GM12872 (cell line): Measurements from ENCODE around the gene ZC3H6.

Experiments
- TF ChIP-seq, protein P1 (sequence below): IDR thresholded peaks from 3 replicates; pipeline ENCODE4 v1.5.1; 2011; ENCODE audit warnings: low read depth, mild to moderate bottlenecking, low read length, moderate library complexity; ENCODE audit not compliant: insufficient read depth

The ZC3H6 gene, protein sequence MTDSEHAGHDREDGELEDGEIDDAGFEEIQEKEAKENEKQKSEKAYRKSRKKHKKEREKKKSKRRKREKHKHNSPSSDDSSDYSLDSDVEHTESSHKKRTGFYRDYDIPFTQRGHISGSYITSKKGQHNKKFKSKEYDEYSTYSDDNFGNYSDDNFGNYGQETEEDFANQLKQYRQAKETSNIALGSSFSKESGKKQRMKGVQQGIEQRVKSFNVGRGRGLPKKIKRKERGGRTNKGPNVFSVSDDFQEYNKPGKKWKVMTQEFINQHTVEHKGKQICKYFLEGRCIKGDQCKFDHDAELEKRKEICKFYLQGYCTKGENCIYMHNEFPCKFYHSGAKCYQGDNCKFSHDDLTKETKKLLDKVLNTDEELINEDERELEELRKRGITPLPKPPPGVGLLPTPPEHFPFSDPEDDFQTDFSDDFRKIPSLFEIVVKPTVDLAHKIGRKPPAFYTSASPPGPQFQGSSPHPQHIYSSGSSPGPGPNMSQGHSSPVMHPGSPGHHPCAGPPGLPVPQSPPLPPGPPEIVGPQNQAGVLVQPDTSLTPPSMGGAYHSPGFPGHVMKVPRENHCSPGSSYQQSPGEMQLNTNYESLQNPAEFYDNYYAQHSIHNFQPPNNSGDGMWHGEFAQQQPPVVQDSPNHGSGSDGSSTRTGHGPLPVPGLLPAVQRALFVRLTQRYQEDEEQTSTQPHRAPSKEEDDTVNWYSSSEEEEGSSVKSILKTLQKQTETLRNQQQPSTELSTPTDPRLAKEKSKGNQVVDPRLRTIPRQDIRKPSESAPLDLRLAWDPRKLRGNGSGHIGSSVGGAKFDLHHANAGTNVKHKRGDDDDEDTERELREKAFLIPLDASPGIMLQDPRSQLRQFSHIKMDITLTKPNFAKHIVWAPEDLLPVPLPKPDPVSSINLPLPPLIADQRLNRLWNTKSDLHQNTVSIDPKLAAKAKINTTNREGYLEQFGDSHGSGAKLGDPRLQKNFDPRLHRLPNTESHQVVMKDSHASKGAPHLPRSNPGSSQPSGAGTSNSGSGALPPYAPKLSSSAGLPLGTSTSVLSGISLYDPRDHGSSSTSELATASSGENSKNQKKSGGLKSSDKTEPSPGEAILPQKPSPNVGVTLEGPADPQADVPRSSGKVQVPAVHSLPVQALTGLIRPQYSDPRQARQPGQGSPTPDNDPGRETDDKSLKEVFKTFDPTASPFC

DNA sequence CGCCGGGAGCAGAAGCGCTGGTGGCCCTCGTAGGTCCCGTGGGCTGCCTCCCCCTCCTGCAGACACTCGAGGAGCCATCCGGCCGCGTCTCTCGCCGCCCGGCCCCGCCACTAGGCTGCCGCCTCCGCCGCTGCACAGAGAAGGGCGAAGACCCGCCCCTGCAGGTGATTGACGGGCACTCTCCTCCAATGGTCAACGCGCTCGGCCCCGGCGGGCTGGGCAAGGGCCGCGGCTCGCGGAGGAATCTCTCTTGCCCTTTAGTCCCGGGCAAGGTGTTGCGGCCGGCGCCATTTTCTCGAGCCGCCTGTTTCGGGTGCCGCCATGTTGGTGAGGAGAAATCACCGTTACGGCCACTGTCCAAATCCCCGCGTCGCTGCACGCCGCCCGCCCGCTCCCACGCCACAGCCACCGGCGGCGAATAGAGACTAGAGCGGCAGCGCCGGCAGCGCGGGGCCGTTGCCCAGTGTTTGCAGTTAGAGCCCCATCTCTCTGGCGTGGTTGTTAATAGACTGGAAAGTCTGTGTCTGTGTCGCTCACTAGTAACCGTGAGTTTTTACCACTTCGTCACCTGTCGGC is at the start of gene ZC3H6:
ZC3H6 (plus strand) TSS at position 287 of the 576 bp plus-strand sequence. CDS start 398 bp downstream, outside the sequence.
- TF ChIP-seq, protein P1, sequence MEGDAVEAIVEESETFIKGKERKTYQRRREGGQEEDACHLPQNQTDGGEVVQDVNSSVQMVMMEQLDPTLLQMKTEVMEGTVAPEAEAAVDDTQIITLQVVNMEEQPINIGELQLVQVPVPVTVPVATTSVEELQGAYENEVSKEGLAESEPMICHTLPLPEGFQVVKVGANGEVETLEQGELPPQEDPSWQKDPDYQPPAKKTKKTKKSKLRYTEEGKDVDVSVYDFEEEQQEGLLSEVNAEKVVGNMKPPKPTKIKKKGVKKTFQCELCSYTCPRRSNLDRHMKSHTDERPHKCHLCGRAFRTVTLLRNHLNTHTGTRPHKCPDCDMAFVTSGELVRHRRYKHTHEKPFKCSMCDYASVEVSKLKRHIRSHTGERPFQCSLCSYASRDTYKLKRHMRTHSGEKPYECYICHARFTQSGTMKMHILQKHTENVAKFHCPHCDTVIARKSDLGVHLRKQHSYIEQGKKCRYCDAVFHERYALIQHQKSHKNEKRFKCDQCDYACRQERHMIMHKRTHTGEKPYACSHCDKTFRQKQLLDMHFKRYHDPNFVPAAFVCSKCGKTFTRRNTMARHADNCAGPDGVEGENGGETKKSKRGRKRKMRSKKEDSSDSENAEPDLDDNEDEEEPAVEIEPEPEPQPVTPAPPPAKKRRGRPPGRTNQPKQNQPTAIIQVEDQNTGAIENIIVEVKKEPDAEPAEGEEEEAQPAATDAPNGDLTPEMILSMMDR = no peak

DNA sequence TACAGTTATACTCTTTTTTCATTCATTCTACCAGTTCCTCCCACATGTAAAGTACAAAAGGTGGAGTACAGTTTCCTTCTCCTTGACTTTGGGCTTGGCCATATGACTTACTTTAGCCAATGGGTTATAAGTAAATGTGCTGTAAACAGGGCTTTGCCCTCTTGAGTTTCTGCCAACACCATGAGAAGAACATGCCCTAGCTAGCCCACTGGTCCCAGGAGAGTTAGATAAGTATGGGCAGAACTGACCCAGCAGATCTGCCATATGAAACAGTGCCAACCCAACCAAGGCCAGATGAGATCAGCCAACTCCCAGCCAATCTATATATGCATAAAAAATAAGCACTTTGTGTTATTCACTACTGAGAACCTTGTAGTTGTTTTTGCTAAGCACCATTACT is 46.0 kb upstream of the ZC3H6 start:
- TF ChIP-seq, protein P1 = no peak

DNA sequence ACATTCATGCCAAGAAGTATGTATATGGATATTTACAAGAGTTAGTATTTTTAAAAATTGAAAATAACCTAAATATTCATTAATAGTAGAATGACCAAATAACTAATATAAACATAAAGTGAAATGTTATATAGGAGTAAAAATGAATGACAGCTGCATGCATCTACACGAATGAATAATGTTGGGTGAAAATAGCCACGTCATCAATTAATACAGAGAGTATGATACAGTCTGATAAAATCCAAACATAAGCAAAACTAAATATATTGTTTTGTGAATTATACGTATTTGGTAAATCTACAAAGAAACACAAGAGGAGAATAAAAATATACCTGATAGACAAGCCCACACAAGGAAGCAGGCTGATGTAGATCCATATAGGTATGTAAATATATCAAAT is 45.0 kb upstream of the ZC3H6 start:
- TF ChIP-seq, protein P1 = no peak

DNA sequence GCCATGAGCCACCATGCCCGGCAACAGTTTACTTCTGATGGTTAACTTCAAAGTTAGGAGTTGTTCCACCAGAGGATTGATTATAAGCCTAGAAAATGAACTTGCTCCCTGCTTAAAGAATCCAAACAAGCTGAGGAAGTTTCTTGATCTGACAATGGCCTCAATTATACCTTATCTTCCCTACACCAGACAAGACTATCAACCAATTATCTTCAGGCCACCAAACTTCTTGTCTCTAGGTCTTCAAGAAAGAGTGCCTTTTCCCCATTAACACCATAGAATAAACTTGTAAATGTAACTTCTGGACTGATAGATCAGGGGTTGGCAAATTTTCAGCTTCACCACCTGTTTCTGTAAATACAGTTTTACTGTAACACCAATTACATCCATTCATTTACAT is 35.5 kb upstream of the ZC3H6 start:
- TF ChIP-seq, protein P1 = no peak

DNA sequence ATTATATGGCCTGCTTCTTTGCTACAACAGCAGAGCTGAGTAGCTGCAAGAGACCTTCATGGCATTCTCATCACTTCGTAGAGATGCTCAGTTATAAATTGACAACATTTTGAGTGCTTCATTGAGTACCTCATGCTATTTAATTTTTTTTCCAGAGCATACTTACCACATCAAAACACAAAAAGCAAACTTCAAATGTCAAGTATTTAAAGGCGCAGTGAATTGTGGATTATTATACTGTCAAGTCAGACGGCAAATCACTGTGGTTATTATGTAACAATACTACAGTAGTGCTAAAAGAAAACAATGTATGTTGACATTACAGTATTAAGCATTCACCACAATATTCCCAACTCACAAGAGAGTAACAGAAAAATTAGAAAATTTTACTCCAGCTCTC is 33.0 kb upstream of the ZC3H6 start:
- TF ChIP-seq, protein P1 = no peak

DNA sequence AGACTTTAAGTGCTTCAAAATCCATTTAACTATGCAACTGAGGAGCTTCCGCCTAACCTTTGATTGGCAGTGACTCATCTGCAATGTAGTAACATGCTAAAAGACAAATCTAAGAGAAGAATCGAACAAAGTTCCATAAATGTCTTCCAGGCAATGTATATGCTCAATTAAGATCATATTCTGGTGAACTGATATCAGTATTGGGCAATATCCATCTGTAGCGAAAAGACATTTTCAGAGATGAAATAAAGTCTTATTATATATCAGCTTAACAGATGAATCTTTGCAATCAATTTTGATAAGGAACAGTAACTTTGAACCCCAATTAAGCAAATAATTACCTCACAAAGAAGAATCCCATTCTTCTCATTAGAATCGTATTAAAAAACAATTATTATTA is 32.2 kb upstream of the ZC3H6 start:
- TF ChIP-seq, protein P1 = no peak
